NB4 (cell line): ENCODE measurements around the gene OR52J3.

ENCODE experiments used
- CTCF ChIP-seq: IDR thresholded peaks from one replicate; pipeline ENCODE4 v1.5.1; 2012; ENCODE audit warnings: low read depth, low read length
- MAX ChIP-seq: IDR thresholded peaks from 2 replicates; pipeline ENCODE4 v1.6.1; 2011; ENCODE audit warnings: low read depth, low read length
- MYC ChIP-seq: IDR thresholded peaks from 2 replicates; pipeline ENCODE4 v1.6.1; 2011; ENCODE audit warnings: low read depth, low read length
- POLR2A ChIP-seq: IDR thresholded peaks from 2 replicates; pipeline ENCODE4 v1.6.1; 2011; ENCODE audit warnings: mild to moderate bottlenecking; ENCODE audit not compliant: insufficient read length; ENCODE audit errors: extremely low read depth

GRCh38 chr11:5071799-5072198 is 25.5 kb downstream of the OR52J3 start:
- no peak for TF ChIP-seq POLR2A
- no peak for TF ChIP-seq CTCF
- no peak for TF ChIP-seq MAX
- no peak for TF ChIP-seq MYC
